SKM-1 (cell line): ENCODE results near the gene CHN2.

Source experiments
- DNase-seq: peaks from one replicate; lab custom pipeline; 2025; ENCODE audit not compliant: unreplicated experiment; lab: John Stamatoyannopoulos, UW

Gene CHN2

GRCh38 chr7:29483219-29484104, 288.9 kb downstream of the CHN2 start:
- DNase-seq = no peak

GRCh38 chr7:29484280-29484679, 289.7 kb downstream of the CHN2 start:
- no peak for DNase-seq

GRCh38 chr7:29485339-29486190, 291.0 kb downstream of the CHN2 start:
- no peak for DNase-seq

- no peak for DNase-seq
Measured at GRCh38 chr7:29486191-29486700, 291.7 kb downstream of the CHN2 start.

GRCh38 chr7:29487424-29487823, 292.8 kb downstream of the CHN2 start:
- DNase-seq = no peak

GRCh38 chr7:29488203-29488970, 293.8 kb downstream of the CHN2 start:
- DNase-seq = no peak

GRCh38 chr7:29488977-29489376, 294.4 kb downstream of the CHN2 start:
- DNase-seq = no peak

- no peak for DNase-seq
Measured at GRCh38 chr7:29490094-29490607, 295.6 kb downstream of the CHN2 start.

GRCh38 chr7:29494350-29494749, 299.8 kb downstream of the CHN2 start:
- no peak for DNase-seq

- DNase-seq = no peak
Measured at GRCh38 chr7:29495653-29496052, 301.1 kb downstream of the CHN2 start.

- no peak for DNase-seq
Measured at GRCh38 chr7:29496355-29497020, 301.9 kb downstream of the CHN2 start.

- no peak for DNase-seq
Measured at GRCh38 chr7:29499932-29500331, 305.4 kb downstream of the CHN2 start.

- DNase-seq = no peak
Measured at GRCh38 chr7:29500719-29501118, 306.1 kb downstream of the CHN2 start.

- no peak for DNase-seq
Measured at GRCh38 chr7:29502133-29502532, 307.6 kb downstream of the CHN2 start.

- no peak for DNase-seq
Measured at GRCh38 chr7:29505931-29506330, 311.4 kb downstream of the CHN2 start.

- no peak for DNase-seq
Measured at GRCh38 chr7:29508608-29509007, 314.0 kb downstream of the CHN2 start.

GRCh38 chr7:29510028-29510427, 315.5 kb downstream of the CHN2 start:
- no peak for DNase-seq

- DNase-seq = no peak
Measured at GRCh38 chr7:29511337-29511736, 316.8 kb downstream of the CHN2 start.

- DNase-seq = no peak
Measured at GRCh38 chr7:29511851-29512250, 317.3 kb downstream of the CHN2 start.

- DNase-seq = no peak
Measured at GRCh38 chr7:29516491-29516890, 321.9 kb downstream of the CHN2 start.
